PC-3 (cell line): Measurements from ENCODE around the gene OSMR.

Experiments used
- EZH2 ChIP-seq: fragments of 300-600 bp; sonication (generic); IDR thresholded peaks from one replicate; pipeline ENCODE4 v1.6.1; 2017; ENCODE audit warnings: antibody characterized with exemption, mild to moderate bottlenecking, low read length; ENCODE audit not compliant: unreplicated experiment
- TF ChIP-seq, protein P1 (sequence below): fragments of 300-600 bp; sonication (generic); conservative IDR thresholded peaks from 2 replicates; pipeline ENCODE4 v1.5.1; 2017; ENCODE audit warnings: antibody characterized with exemption, low read depth, mild to moderate bottlenecking, low read length

DNA sequence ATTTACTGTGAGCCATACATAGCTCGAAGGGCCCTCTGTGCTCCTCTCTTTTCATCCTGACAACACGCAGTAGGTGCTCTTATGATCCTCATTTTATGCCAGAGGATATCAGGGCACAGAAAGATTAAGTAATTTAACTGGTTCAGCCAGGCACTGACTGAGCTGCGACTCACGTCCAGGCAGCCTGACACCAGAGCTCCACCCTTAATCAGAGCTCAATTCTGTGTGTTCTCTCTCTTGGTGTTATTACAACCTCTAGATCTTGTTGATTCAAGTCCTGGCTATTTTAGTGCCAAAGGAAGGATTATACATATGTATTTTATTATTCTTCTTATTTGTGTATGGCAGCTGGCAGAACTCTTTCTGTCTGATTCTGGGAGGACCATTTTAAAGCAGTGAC, 59.7 kb downstream of the OSMR start:
- TF ChIP-seq, protein P1, sequence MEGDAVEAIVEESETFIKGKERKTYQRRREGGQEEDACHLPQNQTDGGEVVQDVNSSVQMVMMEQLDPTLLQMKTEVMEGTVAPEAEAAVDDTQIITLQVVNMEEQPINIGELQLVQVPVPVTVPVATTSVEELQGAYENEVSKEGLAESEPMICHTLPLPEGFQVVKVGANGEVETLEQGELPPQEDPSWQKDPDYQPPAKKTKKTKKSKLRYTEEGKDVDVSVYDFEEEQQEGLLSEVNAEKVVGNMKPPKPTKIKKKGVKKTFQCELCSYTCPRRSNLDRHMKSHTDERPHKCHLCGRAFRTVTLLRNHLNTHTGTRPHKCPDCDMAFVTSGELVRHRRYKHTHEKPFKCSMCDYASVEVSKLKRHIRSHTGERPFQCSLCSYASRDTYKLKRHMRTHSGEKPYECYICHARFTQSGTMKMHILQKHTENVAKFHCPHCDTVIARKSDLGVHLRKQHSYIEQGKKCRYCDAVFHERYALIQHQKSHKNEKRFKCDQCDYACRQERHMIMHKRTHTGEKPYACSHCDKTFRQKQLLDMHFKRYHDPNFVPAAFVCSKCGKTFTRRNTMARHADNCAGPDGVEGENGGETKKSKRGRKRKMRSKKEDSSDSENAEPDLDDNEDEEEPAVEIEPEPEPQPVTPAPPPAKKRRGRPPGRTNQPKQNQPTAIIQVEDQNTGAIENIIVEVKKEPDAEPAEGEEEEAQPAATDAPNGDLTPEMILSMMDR: no peak
- no peak for TF ChIP-seq EZH2
